ENCODE measurements around the gene TPM4. TPM values are rescaled to one million over a fixed set of nuclear protein-coding genes. Genes with fewer than 3 reads are reported as not detected.

TPM4 gene
- polyA plus RNA-seq, 1 donor from 2014 or later = 119 TPM

DNA sequence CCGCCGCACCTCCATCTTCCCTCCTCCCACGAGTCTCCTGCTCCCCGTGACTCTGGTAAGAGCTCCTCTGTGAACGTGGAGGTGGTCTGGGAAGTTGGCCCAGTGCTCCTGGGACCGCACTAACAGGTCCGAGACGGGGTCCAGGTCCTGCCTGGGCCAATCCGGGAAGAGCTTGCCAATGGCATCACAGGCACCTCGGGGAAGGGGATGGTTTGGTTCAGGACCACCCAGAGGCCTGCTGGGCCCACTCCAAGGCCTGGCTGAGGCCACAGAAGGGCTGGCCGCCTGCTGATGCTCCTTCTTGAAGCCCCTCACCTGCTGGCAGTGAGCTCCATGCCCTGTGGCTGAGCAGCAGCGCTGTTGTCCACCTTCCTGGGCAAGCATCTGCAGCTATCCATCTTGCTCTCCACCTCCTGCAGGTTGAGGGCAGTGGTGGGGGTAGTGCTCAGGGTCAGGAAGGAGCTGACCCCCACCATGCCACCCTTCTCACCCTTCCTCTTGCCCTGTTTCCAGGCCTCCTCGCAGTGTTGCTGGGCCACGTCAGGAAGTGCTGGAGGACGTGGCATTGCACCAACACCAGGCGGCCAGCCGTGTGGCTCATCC, 41.2 kb upstream of the TPM4 start:
- TF ChIP-seq SMC3 (conservative IDR thresholded peaks at IDR 0.05; ENCODE audit: poor library complexity) = no peak
- TF ChIP-seq EP300 (conservative IDR thresholded peaks at IDR 0.05; ENCODE audit: poor library complexity, severe bottlenecking) = no peak
- no peak for TF ChIP-seq TAF1 (IDR thresholded peaks at IDR 0.05; ENCODE audit: low read depth)
- TF ChIP-seq REST (IDR thresholded peaks at IDR 0.05; ENCODE audit: borderline replicate concordance) = no peak
- no peak for TF ChIP-seq RAD21 (conservative IDR thresholded peaks at IDR 0.05)
- TF ChIP-seq POLR2AphosphoS5 (IDR thresholded peaks at IDR 0.05) = no peak
- TF ChIP-seq EZH2 (IDR thresholded peaks at IDR 0.05; ENCODE audit: borderline replicate concordance, insufficient read depth, low read length, poor library complexity, severe bottlenecking) = no peak
- no peak for TF ChIP-seq MXI1 (conservative IDR thresholded peaks at IDR 0.05; ENCODE audit: poor library complexity, severe bottlenecking)
- TF ChIP-seq CTCF (IDR thresholded peaks at IDR 0.05; ENCODE audit: poor library complexity, severe bottlenecking) = no peak
- no peak overlapping the region for H2AFZ ChIP-seq (ENCODE audit: low read depth, low read length)
- H3K27me3 ChIP-seq (ENCODE audit: insufficient read depth, low read depth, low read length) = no peaks in the 10 kb centered on the region
- no peaks in the 10 kb centered on the region for H3F3A ChIP-seq (ENCODE audit: insufficient read depth, low read length, poor library complexity, severe bottlenecking)
- H3K9me2 ChIP-seq (ENCODE audit: insufficient read depth, low read length) = no peaks in the 10 kb centered on the region
- no peak overlapping the region for H3K4me2 ChIP-seq (ENCODE audit: low read length)
- H3K4me3 ChIP-seq (ENCODE audit: low read length) = no peak overlapping the region
- no peaks in the 10 kb centered on the region for H3K79me2 ChIP-seq (replicated peaks; ENCODE audit: insufficient read depth, low read length)
- no peaks in the 10 kb centered on the region for H3K36me3 ChIP-seq (ENCODE audit: insufficient read depth, low read length)
- no peak overlapping the region for H3K27ac ChIP-seq (ENCODE audit: low read length)
- no peaks in the 10 kb centered on the region for H3K9me3 ChIP-seq (ENCODE audit: low read length)
- no peak overlapping the region for H3K9ac ChIP-seq (ENCODE audit: low read length)
- no peaks in the 10 kb centered on the region for H4K20me1 ChIP-seq (ENCODE audit: insufficient read depth)

GRCh38 chr19:16035601-16036297, 40.5 kb upstream of the TPM4 start:
- Histone ChIP-seq H3K27ac (ENCODE audit: low read length) (no peak overlapping the region), H3K9me3 (ENCODE audit: low read length) (no peaks in the 10 kb centered on the region), H3K27me3 (ENCODE audit: insufficient read depth, low read depth, low read length) (no peaks in the 10 kb centered on the region), H3K79me2 (replicated peaks; ENCODE audit: insufficient read depth, low read length) (no peaks in the 10 kb centered on the region), H2AFZ (ENCODE audit: low read depth, low read length) (no peak overlapping the region), H3K9ac (ENCODE audit: low read length) (no peak overlapping the region), H3K4me3 (ENCODE audit: low read length) (no peak overlapping the region), H3K9me2 (ENCODE audit: insufficient read depth, low read length) (no peaks in the 10 kb centered on the region), H4K20me1 (ENCODE audit: insufficient read depth) (no peaks in the 10 kb centered on the region), H3K36me3 (ENCODE audit: insufficient read depth, low read length) (no peaks in the 10 kb centered on the region), H3K4me2 (ENCODE audit: low read length) (no peak overlapping the region), H3F3A (ENCODE audit: insufficient read depth, low read length, poor library complexity, severe bottlenecking) (no peaks in the 10 kb centered on the region)
- no peak for TF ChIP-seq POLR2AphosphoS5 (IDR thresholded peaks at IDR 0.05)
- TF ChIP-seq SMC3 (conservative IDR thresholded peaks at IDR 0.05; ENCODE audit: poor library complexity) = no peak
- no peak for TF ChIP-seq RAD21 (conservative IDR thresholded peaks at IDR 0.05)
- no peak for TF ChIP-seq EP300 (conservative IDR thresholded peaks at IDR 0.05; ENCODE audit: poor library complexity, severe bottlenecking)
- TF ChIP-seq CTCF (IDR thresholded peaks at IDR 0.05; ENCODE audit: poor library complexity, severe bottlenecking) = no peak
- TF ChIP-seq EZH2 (IDR thresholded peaks at IDR 0.05; ENCODE audit: borderline replicate concordance, insufficient read depth, low read length, poor library complexity, severe bottlenecking) = no peak
- no peak for TF ChIP-seq REST (IDR thresholded peaks at IDR 0.05; ENCODE audit: borderline replicate concordance)
- TF ChIP-seq TAF1 (IDR thresholded peaks at IDR 0.05; ENCODE audit: low read depth) = no peak
- no peak for TF ChIP-seq MXI1 (conservative IDR thresholded peaks at IDR 0.05; ENCODE audit: poor library complexity, severe bottlenecking)
